Astrocyte (in vitro differentiated cells and primary cell): ENCODE measurements around the gene LRCH4. TPM values are rescaled to one million over a fixed set of nuclear protein-coding genes. Genes with fewer than 3 reads are reported as not detected.

ENCODE experiments used
- DNase-seq: peaks from one replicate; pipeline ENCODE4 v3.0.0-alpha.2; 2010; ENCODE audit warnings: low read depth
- FAIRE-seq: peaks from 2 replicates; lab custom pipeline; 2011; peaks lifted over from hg19 to GRCh38; lab: Jason Lieb, UNC
- H2AFZ ChIP-seq: 2 replicates; pipeline ENCODE4 v1.6.0; 2012; ENCODE audit warnings: low read depth, low read length, inconsistent platforms
- H3K27ac ChIP-seq: 2 replicates; pipeline ENCODE4 v1.5.1; 2011; ENCODE audit warnings: low read depth, low read length, inconsistent platforms
- H3K27me3 ChIP-seq: 2 replicates; pipeline ENCODE4 v1.6.0; 2011; ENCODE audit warnings: low read length, inconsistent platforms; ENCODE audit not compliant: insufficient read depth
- H3K36me3 ChIP-seq: 2 replicates; pipeline ENCODE4 v1.5.1; 2011; ENCODE audit warnings: low read length, inconsistent platforms; ENCODE audit not compliant: insufficient read depth
- H3K4me1 ChIP-seq: 2 replicates; pipeline ENCODE4 v1.5.1; 2011; ENCODE audit warnings: low read length, inconsistent platforms; ENCODE audit not compliant: insufficient read depth
- H3K4me2 ChIP-seq: 2 replicates; pipeline ENCODE4 v1.6.0; 2012; ENCODE audit warnings: low read length, inconsistent platforms
- H3K4me3 ChIP-seq: 2 replicates; pipeline ENCODE4 v1.5.1; 2011; ENCODE audit warnings: low read depth, mild to moderate bottlenecking, low read length, inconsistent platforms; ENCODE audit not compliant: insufficient read depth
- H3K79me2 ChIP-seq: 2 replicates; pipeline ENCODE4 v1.6.0; 2012; ENCODE audit warnings: mild to moderate bottlenecking, low read length, inconsistent platforms; ENCODE audit not compliant: insufficient read depth
- H3K9ac ChIP-seq: 2 replicates; pipeline ENCODE4 v1.6.0; 2012; ENCODE audit warnings: mild to moderate bottlenecking, low read length, inconsistent platforms
- H3K9me3 ChIP-seq: 2 replicates; pipeline ENCODE4 v1.5.1; 2012; ENCODE audit warnings: low read depth, mild to moderate bottlenecking, low read length, inconsistent platforms; ENCODE audit not compliant: insufficient read depth
- H4K20me1 ChIP-seq: 2 replicates; pipeline ENCODE4 v1.6.0; 2012; ENCODE audit warnings: low read length, inconsistent platforms; ENCODE audit not compliant: insufficient read depth
- H3K27ac Mint-ChIP-seq: one replicate; pipeline ENCODE4 v1.8.0; 2021; ENCODE audit warnings: mild to moderate bottlenecking, mixed read lengths; ENCODE audit not compliant: unreplicated experiment
- H3K27me3 Mint-ChIP-seq: one replicate; pipeline ENCODE4 v1.8.0; 2021; ENCODE audit warnings: low read depth, mixed read lengths; ENCODE audit not compliant: unreplicated experiment
- H3K36me3 Mint-ChIP-seq: one replicate; pipeline ENCODE4 v1.8.0; 2021; ENCODE audit warnings: low read depth, mixed read lengths; ENCODE audit not compliant: unreplicated experiment
- H3K4me1 Mint-ChIP-seq: one replicate; pipeline ENCODE4 v1.8.0; 2021; ENCODE audit warnings: low read depth, mixed read lengths; ENCODE audit not compliant: unreplicated experiment
- H3K4me3 Mint-ChIP-seq: one replicate; pipeline ENCODE4 v1.8.0; 2021; ENCODE audit warnings: mild to moderate bottlenecking, moderate library complexity, mixed read lengths; ENCODE audit not compliant: unreplicated experiment
- H3K9me3 Mint-ChIP-seq: one replicate; pipeline ENCODE4 v1.8.0; 2021; ENCODE audit warnings: mild to moderate bottlenecking, mixed read lengths; ENCODE audit not compliant: unreplicated experiment
- EZH2 ChIP-seq: IDR thresholded peaks from 2 replicates; pipeline ENCODE4 v1.6.1; 2012; ENCODE audit warnings: mild to moderate bottlenecking, low read length, inconsistent platforms; ENCODE audit not compliant: insufficient read depth
- total RNA-seq: library from RNA; stranded (reverse); gene quantifications from 2 replicates; pipeline ENCODE4 v1.2.1, GENCODE V29; 2021
- TF ChIP-seq, protein P1 (sequence below): IDR thresholded peaks from 2 replicates; pipeline ENCODE4 v1.5.1; 2011; ENCODE audit warnings: low read depth, mild to moderate bottlenecking, inconsistent platforms, low read length, moderate library complexity; ENCODE audit not compliant: insufficient read depth

The LRCH4 gene
- total RNA-seq, 1 donor from 2014 or later: 62.5 TPM

GRCh38 chr7:100546129-100546925, 39.6 kb downstream of the LRCH4 start:
- peaks cover 41% of the 10 kb centered on the region for H3K4me1 Mint-ChIP-seq
- Histone ChIP-seq H3K36me3 (no peaks in the 10 kb centered on the region), H3K27me3 (no peaks in the 10 kb centered on the region), H3K79me2 (peaks cover 15% of the 10 kb centered on the region), H2AFZ (peak overlapping the region; percentile 31), H3K27ac (peak overlapping the region; percentile 71), H3K9me3 (no peaks in the 10 kb centered on the region), H3K4me3 (peak overlapping the region; percentile 24), H4K20me1 (no peaks in the 10 kb centered on the region), H3K9ac (peak overlapping the region; percentile 34), H3K4me1 (peaks cover 34% of the 10 kb centered on the region), H3K4me2 (peak overlapping the region; percentile 74)
- H3K9me3 Mint-ChIP-seq: no peaks in the 10 kb centered on the region
- H3K27me3 Mint-ChIP-seq: no peaks in the 10 kb centered on the region
- no peak for TF ChIP-seq EZH2
- TF ChIP-seq, protein P1, sequence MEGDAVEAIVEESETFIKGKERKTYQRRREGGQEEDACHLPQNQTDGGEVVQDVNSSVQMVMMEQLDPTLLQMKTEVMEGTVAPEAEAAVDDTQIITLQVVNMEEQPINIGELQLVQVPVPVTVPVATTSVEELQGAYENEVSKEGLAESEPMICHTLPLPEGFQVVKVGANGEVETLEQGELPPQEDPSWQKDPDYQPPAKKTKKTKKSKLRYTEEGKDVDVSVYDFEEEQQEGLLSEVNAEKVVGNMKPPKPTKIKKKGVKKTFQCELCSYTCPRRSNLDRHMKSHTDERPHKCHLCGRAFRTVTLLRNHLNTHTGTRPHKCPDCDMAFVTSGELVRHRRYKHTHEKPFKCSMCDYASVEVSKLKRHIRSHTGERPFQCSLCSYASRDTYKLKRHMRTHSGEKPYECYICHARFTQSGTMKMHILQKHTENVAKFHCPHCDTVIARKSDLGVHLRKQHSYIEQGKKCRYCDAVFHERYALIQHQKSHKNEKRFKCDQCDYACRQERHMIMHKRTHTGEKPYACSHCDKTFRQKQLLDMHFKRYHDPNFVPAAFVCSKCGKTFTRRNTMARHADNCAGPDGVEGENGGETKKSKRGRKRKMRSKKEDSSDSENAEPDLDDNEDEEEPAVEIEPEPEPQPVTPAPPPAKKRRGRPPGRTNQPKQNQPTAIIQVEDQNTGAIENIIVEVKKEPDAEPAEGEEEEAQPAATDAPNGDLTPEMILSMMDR: no peak
- no peaks in the 10 kb centered on the region for H3K36me3 Mint-ChIP-seq
- FAIRE-seq: no peak
- H3K27ac Mint-ChIP-seq: peak overlapping the region; percentile 90
- no peak for DNase-seq
- H3K4me3 Mint-ChIP-seq: peak overlapping the region; percentile 0

DNA sequence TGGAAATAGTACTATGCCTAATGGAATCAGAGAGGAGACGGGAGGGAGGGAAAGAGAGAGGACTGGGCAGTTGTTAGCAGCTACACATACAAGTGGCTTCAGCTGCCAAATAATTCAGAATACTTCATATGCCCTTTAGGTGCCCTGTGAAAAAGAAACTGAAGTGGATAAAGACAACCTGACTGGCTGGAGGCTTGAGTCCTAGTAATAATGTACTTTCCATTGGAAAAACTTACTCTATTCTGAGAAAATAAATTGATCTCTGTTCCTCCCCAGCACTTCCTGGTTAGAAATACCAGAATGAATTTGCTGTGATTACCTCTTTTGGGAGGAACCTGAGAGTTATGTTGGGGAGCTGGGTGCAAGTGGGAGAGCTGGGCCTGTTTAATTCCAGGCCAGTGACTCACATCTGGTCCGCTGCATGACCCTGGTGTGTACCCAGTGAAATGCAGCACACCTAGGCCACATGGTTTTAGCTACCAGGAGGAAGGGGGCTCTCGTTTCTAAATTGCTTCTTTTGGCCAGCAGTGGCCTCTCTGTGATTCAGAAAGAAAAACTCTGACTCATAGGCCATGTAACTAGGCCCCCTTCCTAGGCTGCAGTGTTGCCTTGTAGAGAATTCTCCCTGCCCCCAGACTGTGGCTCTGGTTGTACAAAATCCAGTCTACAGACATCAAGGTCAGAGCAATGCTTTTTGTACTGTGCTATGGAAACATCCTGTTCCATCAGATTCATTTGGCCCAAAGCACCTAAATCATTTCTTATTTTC, 40.4 kb downstream of the LRCH4 start:
- Histone ChIP-seq H3K4me2 (peak overlapping the region; percentile 74), H3K4me3 (no peak overlapping the region), H3K27me3 (no peaks in the 10 kb centered on the region), H3K36me3 (no peaks in the 10 kb centered on the region), H3K9me3 (no peaks in the 10 kb centered on the region), H2AFZ (peak overlapping the region; percentile 26), H3K27ac (peak overlapping the region; percentile 71), H4K20me1 (no peaks in the 10 kb centered on the region), H3K4me1 (peaks cover 34% of the 10 kb centered on the region), H3K79me2 (peaks cover 15% of the 10 kb centered on the region), H3K9ac (peak overlapping the region; percentile 39)
- Mint-ChIP-seq H3K9me3 (no peaks in the 10 kb centered on the region), H3K27ac (peak overlapping the region; percentile 90), H3K4me1 (peaks cover 41% of the 10 kb centered on the region), H3K27me3 (no peaks in the 10 kb centered on the region), H3K4me3 (peak overlapping the region; percentile 41), H3K36me3 (no peaks in the 10 kb centered on the region)
- DNase-seq (peak; percentile 86), FAIRE-seq (no peak)
- TF ChIP-seq, protein P1: no peak
- no peak for TF ChIP-seq EZH2
